ENCODE results near the gene RPP25. TPM values are rescaled to one million over a fixed set of nuclear protein-coding genes. Genes with fewer than 3 reads are reported as not detected.

RPP25 gene
- total RNA-seq, 1 experiment from 2014 or later, result 31.3 TPM

GRCh38 chr15:74906450-74907162 is 50.0 kb downstream of the RPP25 start, which contains the start of gene FAM219B (continued):
- TF ChIP-seq TEAD1 (CRISPR knock-in tag; IDR thresholded peaks at IDR 0.05) (peak; percentile 18; the same call in 1 of the 2 replicates), E2F4 (CRISPR knock-in tag; IDR thresholded peaks at IDR 0.05; ENCODE audit: borderline replicate concordance, low read depth) (peak; percentile 50; the same call in 1 of the 2 replicates), CBFB (CRISPR knock-in tag; IDR thresholded peaks at IDR 0.05; ENCODE audit: low read depth) (no peak), ESRRA (CRISPR knock-in tag; IDR thresholded peaks at IDR 0.05; ENCODE audit: borderline replicate concordance) (no peak), ZBTB43 (CRISPR knock-in tag; IDR thresholded peaks at IDR 0.05) (0 out of 2 replicates have a peak, but pooled peaks have one; percentile 48), SP1 (CRISPR knock-in tag; conservative IDR thresholded peaks at IDR 0.05) (peak; percentile 78), PRDM15 (CRISPR knock-in tag; IDR thresholded peaks at IDR 0.05) (no peak), SOX15 (CRISPR knock-in tag; IDR thresholded peaks at IDR 0.05) (no peak), ATF2 (CRISPR knock-in tag; IDR thresholded peaks at IDR 0.05; ENCODE audit: borderline replicate concordance, low read depth) (no peak), ETV6 (CRISPR knock-in tag; IDR thresholded peaks at IDR 0.05) (no peak), MLX (CRISPR knock-in tag; IDR thresholded peaks at IDR 0.05) (0 out of 2 replicates have a peak, but pooled peaks have one; percentile 22), ZNF512 (CRISPR knock-in tag; IDR thresholded peaks at IDR 0.05; ENCODE audit: borderline replicate concordance) (no peak), GABPB1 (CRISPR knock-in tag; IDR thresholded peaks at IDR 0.05) (peak; percentile 93), CREM (CRISPR knock-in tag; IDR thresholded peaks at IDR 0.05) (no peak; the same call in 1 of the 2 replicates), ZSCAN18 (CRISPR knock-in tag; IDR thresholded peaks at IDR 0.05) (no peak), FOXJ3 (CRISPR knock-in tag; IDR thresholded peaks at IDR 0.05; ENCODE audit: borderline replicate concordance) (no peak), GTF2I (CRISPR knock-in tag; conservative IDR thresholded peaks at IDR 0.05) (no peak), GRHL2 (CRISPR knock-in tag; IDR thresholded peaks at IDR 0.05; ENCODE audit: insufficient replicate concordance, severe bottlenecking) (no peak), ZNF671 (CRISPR knock-in tag; IDR thresholded peaks at IDR 0.05) (no peak), RELA (CRISPR knock-in tag; IDR thresholded peaks at IDR 0.05; ENCODE audit: borderline replicate concordance) (no peak; the same call in 1 of the 2 replicates), ATF6 (CRISPR knock-in tag; IDR thresholded peaks at IDR 0.05) (no peak), SMAD3 (CRISPR knock-in tag; IDR thresholded peaks at IDR 0.05; ENCODE audit: borderline replicate concordance) (no peak), ZNF416 (CRISPR knock-in tag; IDR thresholded peaks at IDR 0.05) (0 out of 2 replicates have a peak, but pooled peaks have one; percentile 55), NR3C1 (CRISPR knock-in tag; conservative IDR thresholded peaks at IDR 0.05; ENCODE audit: low read depth) (no peak), ZBTB21 (CRISPR knock-in tag; IDR thresholded peaks at IDR 0.05; ENCODE audit: borderline replicate concordance) (no peak), NFE2L1 (CRISPR knock-in tag; IDR thresholded peaks at IDR 0.05) (no peak)

Data from WTC11 (cell line).